ENCODE data around the gene TBC1D9B. TPM values are rescaled to one million over a fixed set of nuclear protein-coding genes. Genes with fewer than 3 reads are reported as not detected.

Gene TBC1D9B
- polyA plus RNA-seq, 10 donors: 42.8 to 69.7 (median 56.2) TPM

- no peak for DNase-seq
These were observed 4.7 kb upstream of the TBC1D9B start for GRCh38 chr5:179912386-179912785.

- no peak for DNase-seq
These were observed 1.5 kb upstream of the TBC1D9B start for GRCh38 chr5:179909224-179909623.

- peak in 1 of 3 donors; percentile 13 for DNase-seq
These were observed 831 bp upstream of the TBC1D9B start for GRCh38 chr5:179908528-179908927.

- DNase-seq: peak in 2 of 3 donors; percentile 22 to 51
These were observed 722 bp downstream of the TBC1D9B start for GRCh38 chr5:179906795-179907555.

GRCh38 chr5:179906294-179906794, 1.4 kb downstream of the TBC1D9B start:
- DNase-seq: no peak

- no peak for DNase-seq
These were observed 2.5 kb downstream of the TBC1D9B start for GRCh38 chr5:179905161-179905560.

GRCh38 chr5:179904463-179905160, 3.1 kb downstream of the TBC1D9B start:
- DNase-seq: no peak

- no peak for DNase-seq
These were observed 4.9 kb downstream of the TBC1D9B start for GRCh38 chr5:179902763-179903158.

- DNase-seq: no peak
These were observed 5.6 kb downstream of the TBC1D9B start for GRCh38 chr5:179901915-179902762.

- DNase-seq: no peak
These were observed 6.2 kb downstream of the TBC1D9B start for GRCh38 chr5:179901462-179901861.

GRCh38 chr5:179900711-179901110, 7.0 kb downstream of the TBC1D9B start:
- peak in 2 of 3 donors; percentile 19 to 31 for DNase-seq

GRCh38 chr5:179900206-179900605, 7.5 kb downstream of the TBC1D9B start:
- DNase-seq: no peak

GRCh38 chr5:179895861-179896260, 11.8 kb downstream of the TBC1D9B start:
- DNase-seq: no peak

GRCh38 chr5:179893958-179894895, 13.5 kb downstream of the TBC1D9B start:
- no peak for DNase-seq

GRCh38 chr5:179893076-179893957, 14.4 kb downstream of the TBC1D9B start:
- no peak for DNase-seq

- no peak for DNase-seq
These were observed 15.4 kb downstream of the TBC1D9B start for GRCh38 chr5:179892255-179892654.

- no peak for DNase-seq
These were observed 16.7 kb downstream of the TBC1D9B start for GRCh38 chr5:179890751-179891682.

- DNase-seq: no peak
These were observed 17.8 kb downstream of the TBC1D9B start for GRCh38 chr5:179889885-179890284.

GRCh38 chr5:179887802-179888201, 19.9 kb downstream of the TBC1D9B start:
- DNase-seq: no peak
